GM18507 (cell line): ENCODE measurements around the gene PHC3.

ENCODE experiments used
- DNase-seq: peaks from one replicate; pipeline ENCODE4 v3.0.0; 2011; ENCODE audit warnings: low read depth; ENCODE audit not compliant: insufficient read length; ENCODE audit errors: extremely low spot score
- FAIRE-seq: peaks from 2 replicates; lab custom pipeline; 2011; peaks lifted over from hg19 to GRCh38; lab: Jason Lieb, UNC

PHC3 gene

GRCh38 chr3:170054204-170054603 is 127.3 kb downstream of the PHC3 start:
- peak; percentile 65 for FAIRE-seq
- no peak for DNase-seq

DNA sequence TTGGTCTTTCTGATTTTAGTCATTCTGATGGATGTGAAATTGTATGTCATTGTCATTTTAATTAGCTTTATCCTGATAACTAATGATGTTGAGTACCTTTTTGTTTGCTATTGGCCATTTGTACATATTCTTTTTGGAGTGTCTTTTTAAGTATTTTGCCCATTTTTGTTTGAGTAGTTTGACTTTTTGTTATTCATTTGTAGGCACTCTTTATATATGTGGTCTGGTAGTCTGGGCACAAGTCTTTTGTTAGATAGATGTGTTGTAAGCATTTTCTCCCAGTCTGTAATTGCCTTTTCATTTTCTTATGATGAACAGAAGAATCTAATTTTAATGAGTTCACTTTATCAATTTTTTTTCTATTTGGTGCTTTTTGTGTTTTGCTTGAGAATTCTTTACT is 129.1 kb downstream of the PHC3 start:
- DNase-seq (no peak), FAIRE-seq (no peak)

- FAIRE-seq = no peak
- DNase-seq = no peak
Observed at GRCh38 chr3:170050753-170051152, 130.8 kb downstream of the PHC3 start.

- FAIRE-seq = no peak
- DNase-seq = no peak
Observed at GRCh38 chr3:170049146-170050000, 132.2 kb downstream of the PHC3 start.

DNA sequence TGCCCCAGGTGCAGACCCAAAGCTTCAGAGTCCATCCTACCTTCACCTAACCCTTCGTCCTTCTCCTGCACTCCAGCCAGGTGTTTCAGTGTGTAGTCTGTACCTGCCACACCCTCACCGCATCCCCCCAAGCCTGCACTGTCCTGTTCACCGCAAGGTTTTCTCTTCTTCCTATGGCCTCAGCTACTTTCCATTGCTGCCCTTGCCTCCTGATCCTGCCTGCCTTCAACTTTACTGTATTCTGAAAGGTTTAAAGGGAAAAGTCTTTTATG is 134.5 kb downstream of the PHC3 start:
- no peak for FAIRE-seq
- no peak for DNase-seq

- DNase-seq (no peak), FAIRE-seq (no peak)
Observed at GRCh38 chr3:170046269-170047132, 135.0 kb downstream of the PHC3 start.

DNA sequence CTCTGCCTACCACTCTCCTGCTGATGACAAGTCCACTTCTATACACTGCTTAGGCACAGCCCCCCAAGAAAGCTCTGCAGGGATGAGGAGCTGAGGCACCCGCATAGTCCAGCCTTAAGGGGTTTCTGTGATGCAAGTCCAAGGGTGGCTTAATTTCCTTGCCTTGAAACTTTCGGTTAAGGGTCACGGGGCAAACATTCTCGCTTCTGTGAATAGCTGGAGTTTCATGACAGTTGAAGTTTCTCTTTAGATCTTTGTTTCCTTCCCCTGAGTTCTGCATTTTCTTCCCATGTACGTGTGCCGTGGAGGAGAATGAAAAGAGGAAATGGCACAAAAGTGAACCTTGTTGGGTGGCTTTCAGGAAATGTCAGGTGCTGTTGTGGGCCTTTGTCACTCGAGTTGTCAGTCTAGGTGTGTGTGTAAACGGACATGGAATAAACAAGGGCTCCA is 136.7 kb downstream of the PHC3 start:
- FAIRE-seq (peak; percentile 97), DNase-seq (no peak)

- FAIRE-seq (no peak), DNase-seq (no peak)
Observed at GRCh38 chr3:170044271-170044670, 137.3 kb downstream of the PHC3 start.

- no peak for DNase-seq
- FAIRE-seq = no peak
Observed at GRCh38 chr3:170043506-170043905, 138.0 kb downstream of the PHC3 start.

- FAIRE-seq = no peak
- no peak for DNase-seq
Observed at GRCh38 chr3:170040418-170040817, 141.1 kb downstream of the PHC3 start.

- DNase-seq = no peak
- no peak for FAIRE-seq
Observed at GRCh38 chr3:170038434-170039110, 143.0 kb downstream of the PHC3 start.
